ENCODE results near the gene CCDC80. TPM values are rescaled to one million over a fixed set of nuclear protein-coding genes. Genes with fewer than 3 reads are reported as not detected.
"Not testable (repeated sequence)": the region's sequence is repeated elsewhere in the genome, so short reads cannot be mapped to it uniquely, and the experiment has no call there.

Gene CCDC80
- total RNA-seq, 4 donors from 2014 or later, result 19.4 to 129 (median 31.1) TPM

- 48 to 58% methylated on average over 5 of the region's 5 CpGs for WGBS, 2 donors
- no peak overlapping the region for H3K27ac ChIP-seq
- no peak overlapping the region for H3K4me3 ChIP-seq
- peaks cover 0 to 21% (median 0%) of the 10 kb centered on the region in 4 donors for H3K4me1 ChIP-seq
- no peaks in the 10 kb centered on the region for H3K36me3 ChIP-seq
- TF ChIP-seq CTCF (IDR thresholded peaks at IDR 0.05) (no peak), EP300 (IDR thresholded peaks at IDR 0.05) (no peak), POLR2A (IDR thresholded peaks at IDR 0.05) (no peak)
- no peaks in the 10 kb centered on the region for H3K9me3 ChIP-seq
- DNase-seq (ENCODE audit: low spot score in 2 of 2), result no peak
- H3K27me3 ChIP-seq, result no peaks in the 10 kb centered on the region
These were observed 32.0 kb upstream of the CCDC80 start for GRCh38 chr3:112672716-112673541.

DNA sequence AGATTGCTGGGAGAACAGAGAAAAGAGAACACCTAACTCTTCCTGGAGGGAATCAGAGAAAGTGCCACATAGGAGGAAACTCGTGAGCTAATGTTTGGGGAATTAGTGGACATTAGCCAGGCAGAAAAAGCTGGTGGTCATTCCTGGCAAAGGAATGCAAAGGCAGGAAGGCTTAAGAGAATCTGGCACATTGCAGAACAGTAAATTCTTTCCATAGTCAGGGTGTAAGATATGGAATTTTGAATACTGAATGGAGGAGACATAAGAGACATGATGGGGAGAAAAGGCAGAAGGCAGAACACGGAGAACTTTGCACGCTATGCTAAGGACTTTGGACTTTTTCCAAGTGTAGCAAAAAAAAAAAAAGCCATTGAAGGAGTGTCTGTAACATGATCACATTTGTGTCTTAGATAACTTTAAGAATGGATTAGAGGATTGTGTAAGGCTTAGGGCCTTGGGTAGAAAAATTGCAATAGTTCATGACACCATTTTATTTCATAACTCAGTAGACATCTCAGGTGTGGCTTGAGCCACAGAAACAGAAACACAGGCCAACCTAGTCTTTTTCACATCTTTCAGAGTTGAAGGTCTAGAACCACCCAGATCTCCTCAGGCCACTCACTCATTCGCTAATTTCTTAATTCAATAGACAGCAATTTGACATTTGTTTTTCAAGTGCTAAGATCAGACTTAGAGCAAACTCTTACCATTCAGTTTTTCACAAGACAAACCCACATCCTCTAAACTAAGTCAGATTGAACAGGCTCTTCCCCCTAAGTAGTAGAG is 31.2 kb upstream of the CCDC80 start:
- no peaks in the 10 kb centered on the region for H3K36me3 ChIP-seq
- WGBS, 2 donors, result 41 to 42% methylated on average over 4 of the region's 4 CpGs
- no peak for DNase-seq (ENCODE audit: low spot score in 2 of 2)
- TF ChIP-seq EP300 (IDR thresholded peaks at IDR 0.05), result peak in 1 of 2 donors; percentile 39
- TF ChIP-seq POLR2A (IDR thresholded peaks at IDR 0.05), result no peak
- H3K27ac ChIP-seq, result no peak overlapping the region
- peaks cover 0 to 18% (median 0%) of the 10 kb centered on the region in 4 donors for H3K4me1 ChIP-seq
- no peak overlapping the region for H3K4me3 ChIP-seq
- H3K9me3 ChIP-seq, result no peaks in the 10 kb centered on the region
- no peaks in the 10 kb centered on the region for H3K27me3 ChIP-seq

GRCh38 chr3:112670824-112671223 is 29.9 kb upstream of the CCDC80 start:
- TF ChIP-seq POLR2A (IDR thresholded peaks at IDR 0.05), result no peak
- TF ChIP-seq EP300 (IDR thresholded peaks at IDR 0.05), result no peak
- no peak for TF ChIP-seq CTCF (IDR thresholded peaks at IDR 0.05)
- H3K4me3 ChIP-seq, result no peak overlapping the region
- no peak overlapping the region for H3K27ac ChIP-seq
- no peaks in the 10 kb centered on the region for H3K9me3 ChIP-seq
- H3K4me1 ChIP-seq, result peaks cover 0 to 8% (median 0%) of the 10 kb centered on the region in 4 donors
- no peaks in the 10 kb centered on the region for H3K27me3 ChIP-seq
- DNase-seq (ENCODE audit: low spot score in 2 of 2), result no peak
- WGBS, 2 donors, result 85 to 88% methylated on average over 7 of the region's 7 CpGs
- H3K36me3 ChIP-seq, result no peaks in the 10 kb centered on the region

DNA sequence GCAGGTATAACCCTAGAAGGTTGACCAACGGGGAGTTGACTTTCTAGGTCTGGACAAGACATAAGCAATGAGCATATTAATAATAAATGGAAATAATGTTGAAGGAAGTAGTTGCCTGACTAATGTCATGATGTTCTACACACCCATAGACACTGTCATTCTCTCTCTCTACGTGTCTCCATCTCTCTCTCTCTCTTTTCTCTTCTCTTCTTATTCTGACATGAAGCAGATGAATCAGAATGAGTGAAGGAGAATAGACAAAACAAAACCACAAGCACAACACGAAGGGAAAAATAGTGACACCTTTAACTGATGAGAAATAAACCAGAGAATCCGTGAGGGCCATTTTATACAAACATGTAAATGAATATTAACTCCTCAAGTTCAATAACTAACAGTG is 26.7 kb upstream of the CCDC80 start:
- DNase-seq (ENCODE audit: low spot score in 2 of 2), result no peak
- Histone ChIP-seq H3K4me3 (no peak overlapping the region), H3K27ac (no peak overlapping the region), H3K4me1 (peaks cover 0 to 2% (median 0%) of the 10 kb centered on the region in 4 donors), H3K9me3 (no peaks in the 10 kb centered on the region), H3K36me3 (no peaks in the 10 kb centered on the region), H3K27me3 (no peaks in the 10 kb centered on the region)
- 80 to 85% methylated on average over 4 of the region's 4 CpGs for WGBS, 2 donors
- TF ChIP-seq EP300 (IDR thresholded peaks at IDR 0.05) (no peak), CTCF (IDR thresholded peaks at IDR 0.05) (no peak), POLR2A (IDR thresholded peaks at IDR 0.05) (no peak)

GRCh38 chr3:112665009-112665408 is 24.1 kb upstream of the CCDC80 start:
- not testable (repeated sequence) for H3K9me3 ChIP-seq; H3K36me3 ChIP-seq; H3K4me3 ChIP-seq; H3K4me1 ChIP-seq; H3K27ac ChIP-seq; DNase-seq (ENCODE audit: low spot score in 2 of 2); H3K27me3 ChIP-seq
- 94% methylated on average over 6 to 9 of the region's 9 CpGs for WGBS, 2 donors

DNA sequence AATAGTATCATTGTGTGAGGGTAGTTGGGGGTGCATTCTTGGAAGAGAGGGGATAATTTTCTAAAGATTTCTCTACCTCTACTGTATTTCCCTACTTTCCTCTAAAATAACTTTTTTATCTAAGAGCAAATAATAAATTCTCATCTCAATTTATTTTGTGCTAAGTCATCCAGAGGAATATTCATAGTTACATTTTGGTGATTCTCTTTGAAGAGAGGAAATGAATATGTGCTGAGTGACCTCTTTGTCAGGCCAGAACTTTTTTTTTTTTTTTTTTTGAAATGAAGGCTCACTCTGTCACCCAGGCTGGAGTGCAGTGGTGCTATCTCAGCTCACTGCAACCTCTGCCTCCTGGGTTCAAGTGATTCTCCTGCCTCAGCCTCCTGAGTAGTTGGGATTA is 15.1 kb upstream of the CCDC80 start:
- no peak for TF ChIP-seq POLR2A (IDR thresholded peaks at IDR 0.05)
- TF ChIP-seq EP300 (IDR thresholded peaks at IDR 0.05), result no peak
- TF ChIP-seq CTCF (IDR thresholded peaks at IDR 0.05), result no peak
- H3K36me3 ChIP-seq, result no peaks in the 10 kb centered on the region
- H3K27me3 ChIP-seq, result no peaks in the 10 kb centered on the region
- H3K9me3 ChIP-seq, result no peaks in the 10 kb centered on the region
- no peak for DNase-seq (ENCODE audit: low spot score in 2 of 2)
- no peak overlapping the region for H3K4me3 ChIP-seq
- no peak overlapping the region for H3K27ac ChIP-seq
- peaks cover 0 to 23% (median 0%) of the 10 kb centered on the region in 4 donors for H3K4me1 ChIP-seq
